ENCODE measurements around the gene ZNF132.

ZNF132 gene

DNA sequence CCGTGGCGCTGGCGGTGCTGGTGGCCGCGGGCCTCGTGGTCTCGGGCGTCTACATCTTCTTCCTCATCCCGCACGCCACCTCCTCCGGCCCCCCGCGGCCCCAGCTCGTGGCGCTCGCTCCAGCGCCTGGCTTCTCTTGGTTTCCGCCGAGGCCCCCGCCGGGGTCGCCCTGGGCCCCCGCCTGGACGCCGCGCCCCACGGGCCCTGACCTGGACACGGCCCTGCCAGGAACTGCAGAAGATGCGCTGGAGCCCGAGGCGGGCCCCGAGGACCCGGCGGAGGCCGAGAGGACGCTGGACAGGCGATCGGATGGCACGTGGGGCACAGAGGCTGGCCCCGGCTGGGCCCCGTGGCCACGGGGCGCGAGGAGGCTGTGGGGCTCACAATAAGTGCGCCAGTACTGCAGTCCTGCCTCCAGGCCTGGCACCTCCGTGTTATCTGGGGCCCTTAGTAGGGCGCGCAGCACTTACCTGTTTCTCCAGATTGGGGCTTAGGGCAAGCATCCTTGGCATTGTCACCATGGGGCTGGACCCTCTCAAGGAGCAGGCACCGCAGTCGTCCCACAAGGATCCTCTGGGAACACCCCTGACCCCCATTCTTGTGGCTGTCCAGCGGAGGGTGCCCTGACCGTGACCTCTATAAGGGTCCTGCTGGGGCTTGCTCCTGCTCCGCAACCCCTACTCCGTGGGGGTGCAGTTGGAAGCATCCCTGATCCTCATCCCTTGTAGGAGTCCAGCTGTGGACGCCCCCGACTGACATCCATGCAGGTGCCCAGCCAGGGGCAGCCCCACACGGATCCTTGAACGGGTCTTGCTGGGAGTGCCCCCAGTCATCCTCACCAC, 43.0 kb downstream of the ZNF132 start:
- H3K27ac Mint-ChIP-seq: no peak overlapping the region

DNA sequence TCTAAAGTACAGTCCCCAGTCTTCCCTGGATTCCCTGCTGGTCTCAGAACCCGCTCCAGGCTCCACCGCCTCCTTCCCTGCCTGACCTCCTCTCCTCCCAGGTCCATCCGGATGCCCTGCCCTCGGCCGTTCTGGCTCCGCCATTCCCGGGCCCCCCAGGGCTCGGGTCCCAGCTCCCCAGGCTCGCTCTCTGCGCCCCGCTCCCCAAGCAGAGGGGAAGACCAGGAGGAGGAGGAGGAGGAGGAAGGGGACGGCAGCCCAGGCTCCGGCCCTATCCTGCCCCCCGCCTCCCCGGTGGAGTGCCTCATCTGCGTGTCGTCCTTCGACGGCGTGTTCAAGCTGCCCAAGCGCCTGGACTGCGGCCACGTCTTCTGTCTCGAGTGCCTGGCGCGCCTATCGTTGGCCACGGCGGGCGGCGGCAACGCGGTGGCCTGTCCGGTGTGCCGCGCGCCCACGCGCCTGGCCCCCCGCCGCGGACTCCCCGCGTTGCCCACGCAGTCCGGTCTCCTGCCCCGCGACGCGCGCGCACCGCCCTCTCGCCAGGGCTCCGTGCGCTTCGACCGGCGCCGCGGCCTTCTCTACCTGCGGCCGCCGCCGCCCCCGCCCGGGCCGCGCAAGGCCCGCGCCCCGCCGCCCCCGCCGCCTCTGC, 43.9 kb downstream of the ZNF132 start:
- peaks cover 14% of the 10 kb centered on the region for H3K27me3 Mint-ChIP-seq (ENCODE audit: low read depth, poor library complexity)
- TF ChIP-seq, protein P1, sequence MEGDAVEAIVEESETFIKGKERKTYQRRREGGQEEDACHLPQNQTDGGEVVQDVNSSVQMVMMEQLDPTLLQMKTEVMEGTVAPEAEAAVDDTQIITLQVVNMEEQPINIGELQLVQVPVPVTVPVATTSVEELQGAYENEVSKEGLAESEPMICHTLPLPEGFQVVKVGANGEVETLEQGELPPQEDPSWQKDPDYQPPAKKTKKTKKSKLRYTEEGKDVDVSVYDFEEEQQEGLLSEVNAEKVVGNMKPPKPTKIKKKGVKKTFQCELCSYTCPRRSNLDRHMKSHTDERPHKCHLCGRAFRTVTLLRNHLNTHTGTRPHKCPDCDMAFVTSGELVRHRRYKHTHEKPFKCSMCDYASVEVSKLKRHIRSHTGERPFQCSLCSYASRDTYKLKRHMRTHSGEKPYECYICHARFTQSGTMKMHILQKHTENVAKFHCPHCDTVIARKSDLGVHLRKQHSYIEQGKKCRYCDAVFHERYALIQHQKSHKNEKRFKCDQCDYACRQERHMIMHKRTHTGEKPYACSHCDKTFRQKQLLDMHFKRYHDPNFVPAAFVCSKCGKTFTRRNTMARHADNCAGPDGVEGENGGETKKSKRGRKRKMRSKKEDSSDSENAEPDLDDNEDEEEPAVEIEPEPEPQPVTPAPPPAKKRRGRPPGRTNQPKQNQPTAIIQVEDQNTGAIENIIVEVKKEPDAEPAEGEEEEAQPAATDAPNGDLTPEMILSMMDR (IDR thresholded peaks at IDR 0.05): no peak
- DNase-seq: no peak
- peaks cover 17% of the 10 kb centered on the region for H3K4me1 Mint-ChIP-seq
- H3K36me3 Mint-ChIP-seq (ENCODE audit: low read depth): peaks cover 29% of the 10 kb centered on the region
- H3K4me3 Mint-ChIP-seq: no peak overlapping the region
- no peaks in the 10 kb centered on the region for H3K9me3 Mint-ChIP-seq
- H3K27ac Mint-ChIP-seq: no peak overlapping the region

More for the DNA sequence above, 43.0 kb downstream of the ZNF132 start:
- H3K4me3 Mint-ChIP-seq: no peak overlapping the region
- H3K4me1 Mint-ChIP-seq: peaks cover 22% of the 10 kb centered on the region
- H3K36me3 Mint-ChIP-seq (ENCODE audit: low read depth): peaks cover 30% of the 10 kb centered on the region
- no peak for DNase-seq
- TF ChIP-seq, protein P1 (IDR thresholded peaks at IDR 0.05): no peak
- peaks cover 4% of the 10 kb centered on the region for H3K9me3 Mint-ChIP-seq
- H3K27me3 Mint-ChIP-seq (ENCODE audit: low read depth, poor library complexity): peaks cover 17% of the 10 kb centered on the region

DNA sequence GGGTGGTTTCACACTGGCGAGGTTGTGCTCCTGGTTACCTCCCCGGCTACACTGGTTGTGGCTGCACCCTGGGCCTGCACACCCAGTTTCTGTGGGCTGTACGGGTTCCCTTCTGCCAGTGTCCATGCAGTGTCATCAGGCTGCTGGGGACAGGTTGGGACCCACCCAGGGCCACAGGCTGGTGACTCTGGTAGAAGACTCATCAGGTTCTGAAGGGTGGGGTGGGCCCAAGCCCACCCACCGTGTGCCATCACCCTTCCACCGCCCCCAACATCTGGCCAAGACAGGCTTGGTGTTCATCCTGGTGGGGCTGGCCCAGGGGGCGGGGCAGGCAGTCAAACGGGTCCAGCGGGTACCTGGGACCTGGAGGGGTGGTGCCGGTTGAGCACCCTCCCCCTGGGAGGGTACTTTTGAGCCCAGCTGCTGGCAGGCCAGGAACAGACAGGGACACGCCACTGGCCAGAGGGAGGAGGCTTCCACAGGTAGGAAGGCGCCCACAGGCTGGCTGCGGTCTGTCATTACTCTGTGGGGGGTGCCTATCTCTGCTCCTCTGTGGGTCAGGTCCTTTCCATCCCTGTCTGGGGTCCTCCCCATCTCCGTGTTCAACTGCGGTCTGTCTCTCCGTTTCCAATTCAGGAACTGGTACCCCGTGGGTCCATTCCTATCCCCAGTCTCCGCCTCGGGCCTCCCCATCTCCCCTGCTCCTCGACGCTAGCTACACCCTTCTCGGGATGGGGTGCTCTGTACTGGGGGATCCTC, 44.6 kb downstream of the ZNF132 start, which contains the start of gene RNF225:
RNF225 (plus strand) TSS at position 437 of the 759 bp plus-strand sequence. CDS start 434 bp downstream, outside the sequence.
- H3K4me3 Mint-ChIP-seq: no peak within 1 kb of the TSS
- peaks cover 14% of the 10 kb centered on the region for H3K27me3 Mint-ChIP-seq (ENCODE audit: low read depth, poor library complexity)
- H3K9me3 Mint-ChIP-seq: no peaks in the 10 kb centered on the region
- TF ChIP-seq, protein P1 (IDR thresholded peaks at IDR 0.05): no peak
- DNase-seq: no peak
- peak within 1 kb of the TSS; percentile 85 for H3K27ac Mint-ChIP-seq
- peaks cover 15% of the 10 kb centered on the region for H3K4me1 Mint-ChIP-seq
- peaks cover 36% of the 10 kb centered on the region for H3K36me3 Mint-ChIP-seq (ENCODE audit: low read depth)

DNA sequence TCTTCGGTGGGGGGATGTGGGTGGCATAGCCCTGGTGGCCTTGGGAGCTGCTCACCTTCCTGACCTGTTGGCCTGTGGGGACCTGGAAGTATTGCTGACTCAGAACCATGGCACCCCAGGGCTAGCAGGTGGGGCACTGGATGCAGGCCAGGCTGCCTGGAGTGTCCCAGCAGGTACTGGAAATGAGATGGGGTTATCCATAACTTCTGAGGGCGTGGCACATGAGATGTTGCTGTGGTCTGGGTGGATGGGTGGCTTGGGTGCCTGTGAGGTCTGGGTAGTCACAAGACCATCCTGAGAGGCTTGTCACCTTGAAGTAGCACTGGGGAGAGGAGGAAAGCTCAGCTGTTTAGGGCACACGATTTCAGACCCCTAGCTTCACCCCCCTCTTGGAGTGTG, 45.1 kb downstream of the ZNF132 start:
- TF ChIP-seq, protein P1 (IDR thresholded peaks at IDR 0.05): no peak
- no peak for DNase-seq
- Mint-ChIP-seq H3K27ac (peak overlapping the region; percentile 85), H3K4me3 (no peak overlapping the region), H3K36me3 (ENCODE audit: low read depth) (peaks cover 36% of the 10 kb centered on the region), H3K27me3 (ENCODE audit: low read depth, poor library complexity) (peaks cover 14% of the 10 kb centered on the region), H3K4me1 (peaks cover 11% of the 10 kb centered on the region), H3K9me3 (no peaks in the 10 kb centered on the region)

DNA sequence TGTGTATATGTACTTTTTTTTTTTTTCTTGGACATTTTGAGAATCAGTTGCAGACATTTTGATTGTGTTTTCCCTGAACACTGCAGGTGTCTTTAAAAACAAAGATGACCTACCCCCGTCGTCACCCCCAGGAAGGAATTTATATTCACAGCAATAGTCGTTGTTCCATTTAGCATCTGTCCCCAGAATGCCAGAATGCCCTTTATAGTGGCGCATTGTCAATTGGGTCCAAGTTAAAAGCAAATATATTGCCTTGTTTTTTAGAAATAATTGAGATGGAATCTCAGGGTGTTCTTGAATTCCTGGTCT, 46.3 kb downstream of the ZNF132 start:
- H3K4me3 Mint-ChIP-seq: no peak overlapping the region
- peaks cover 14% of the 10 kb centered on the region for H3K27me3 Mint-ChIP-seq (ENCODE audit: low read depth, poor library complexity)
- H3K9me3 Mint-ChIP-seq: no peaks in the 10 kb centered on the region
- TF ChIP-seq, protein P1 (IDR thresholded peaks at IDR 0.05): no peak
- H3K27ac Mint-ChIP-seq: no peak overlapping the region
- peaks cover 45% of the 10 kb centered on the region for H3K36me3 Mint-ChIP-seq (ENCODE audit: low read depth)
- DNase-seq: no peak
- peaks cover 14% of the 10 kb centered on the region for H3K4me1 Mint-ChIP-seq
